Mesenchymal stem cell (in vitro differentiated cells and primary cell): Measurements from ENCODE around the gene LRRN2.

ENCODE experiments used
- DNase-seq: peaks from one replicate; pipeline ENCODE4 v3.0.0-alpha.2; 2013
- H2AFZ ChIP-seq: one replicate; pipeline ENCODE4 v1.6.1; 2013; ENCODE audit warnings: low read depth, mild to moderate bottlenecking, control low read depth, inconsistent platforms, low read length, moderate library complexity
- H2AK5ac ChIP-seq: 2 replicates; pipeline ENCODE4 v1.6.1; 2013; ENCODE audit warnings: low read length, moderate library complexity, mild to moderate bottlenecking, inconsistent platforms; ENCODE audit not compliant: severe bottlenecking
- H2BK120ac ChIP-seq: one replicate; pipeline ENCODE4 v1.6.1; 2013; ENCODE audit warnings: low read depth, mild to moderate bottlenecking, inconsistent platforms, low read length, moderate library complexity
- H2BK12ac ChIP-seq, 2 experiments: one replicate each; pipeline ENCODE4 v1.6.1; 2013; ENCODE audit warnings: inconsistent platforms in 2 of 2, low read length in 2 of 2, mild to moderate bottlenecking in 2 of 2, moderate library complexity in 2 of 2, control low read depth in 1 of 2
- H2BK15ac ChIP-seq: one replicate; pipeline ENCODE4 v1.6.1; 2013; ENCODE audit warnings: mild to moderate bottlenecking, low read depth, inconsistent platforms; ENCODE audit not compliant: poor library complexity, severe bottlenecking
- H2BK5ac ChIP-seq: 2 replicates; pipeline ENCODE4 v1.6.1; 2013; ENCODE audit warnings: low read depth, mild to moderate bottlenecking, low read length, control low read depth, inconsistent platforms; ENCODE audit not compliant: poor library complexity, severe bottlenecking
- H3K14ac ChIP-seq, 2 experiments: one replicate each; pipeline ENCODE4 v1.6.1; 2013; ENCODE audit warnings: inconsistent platforms in 2 of 2, low read length in 2 of 2, control low read depth in 1 of 2, mild to moderate bottlenecking in 1 of 2, moderate library complexity in 1 of 2
- H3K18ac ChIP-seq, 2 experiments: one replicate each; pipeline ENCODE4 v1.6.1; 2013; ENCODE audit warnings: inconsistent platforms in 2 of 2, low read length in 2 of 2, control low read depth in 1 of 2, low read depth in 1 of 2, mild to moderate bottlenecking in 1 of 2
- H3K23ac ChIP-seq, 2 experiments: one replicate each; pipeline ENCODE4 v1.6.1; 2013; ENCODE audit warnings: inconsistent platforms in 2 of 2, low read length in 2 of 2, mild to moderate bottlenecking in 2 of 2, moderate library complexity in 2 of 2, control low read depth in 1 of 2
- H3K27ac ChIP-seq: 2 replicates; pipeline ENCODE4 v1.5.1; 2013; ENCODE audit warnings: mild to moderate bottlenecking, moderate library complexity, low read length, control low read depth, inconsistent platforms; ENCODE audit not compliant: poor library complexity, severe bottlenecking
- H3K27me3 ChIP-seq, 2 experiments: 2 replicates each; pipeline versions ENCODE4 v1.6.1 to v1.7.0; 2013; ENCODE audit warnings: low read length in 2 of 2, mild to moderate bottlenecking in 2 of 2, moderate library complexity in 2 of 2, control low read depth in 1 of 2, inconsistent platforms in 1 of 2; ENCODE audit not compliant: control insufficient read depth in 1 of 2, insufficient read depth in 1 of 2
- H3K36me3 ChIP-seq, 2 experiments: 2 replicates each; pipeline versions ENCODE4 v1.6.1 to v1.7.0; 2013; ENCODE audit warnings: low read length in 2 of 2, control low read depth in 1 of 2, inconsistent platforms in 1 of 2, low read depth in 1 of 2, mild to moderate bottlenecking in 1 of 2; ENCODE audit not compliant: insufficient read depth in 2 of 2, control insufficient read depth in 1 of 2
- H3K4ac ChIP-seq, 2 experiments: one replicate each; pipeline ENCODE4 v1.6.1; 2013; ENCODE audit warnings: inconsistent platforms in 2 of 2, low read length in 2 of 2, mild to moderate bottlenecking in 2 of 2, moderate library complexity in 2 of 2, control low read depth in 1 of 2, low read depth in 1 of 2
- H3K4me1 ChIP-seq: 2 replicates; pipeline ENCODE4 v1.6.1; 2013; ENCODE audit warnings: low read depth, low read length, control low read depth; ENCODE audit not compliant: control insufficient read depth, insufficient read depth
- H3K4me2 ChIP-seq: 2 replicates; pipeline ENCODE4 v1.6.1; 2013; ENCODE audit warnings: low read length, mild to moderate bottlenecking, inconsistent platforms; ENCODE audit not compliant: poor library complexity, severe bottlenecking
- H3K4me3 ChIP-seq, 2 experiments: 2 replicates each; pipeline versions ENCODE4 v1.5.1 to v1.7.0; 2013; ENCODE audit warnings: low read length in 2 of 2, mild to moderate bottlenecking in 2 of 2, control low read depth in 1 of 2, low read depth in 1 of 2; ENCODE audit not compliant: insufficient read depth in 1 of 2
- H3K79me1 ChIP-seq: replicated peaks from 2 replicates; pipeline ENCODE4 v1.6.1; 2013; ENCODE audit warnings: mild to moderate bottlenecking, control low read depth, low read length, inconsistent platforms; ENCODE audit not compliant: poor library complexity, severe bottlenecking
- H3K9ac ChIP-seq: 2 replicates; pipeline ENCODE4 v1.7.0; 2013; ENCODE audit warnings: mild to moderate bottlenecking, low read length, moderate library complexity
- H3K9me3 ChIP-seq: 2 replicates; pipeline ENCODE4 v1.7.0; 2013; ENCODE audit warnings: mild to moderate bottlenecking, low read length; ENCODE audit not compliant: control insufficient read depth
- H4K8ac ChIP-seq: one replicate; pipeline ENCODE4 v1.6.1; 2013; ENCODE audit warnings: inconsistent platforms, mild to moderate bottlenecking, low read length, moderate library complexity
- H4K91ac ChIP-seq: one replicate; pipeline ENCODE4 v1.6.1; 2013; ENCODE audit warnings: mild to moderate bottlenecking, low read length, inconsistent platforms
- WGBS: methylation state at CpG from one replicate; pipeline ENCODE4 v1.1.7; 2013; ENCODE audit warnings: mixed read lengths; 5-methylcytosine and 5-hydroxymethylcytosine counted together

LRRN2 gene

GRCh38 chr1:204651843-204652421, 33.6 kb downstream of the LRRN2 start:
- H3K36me3 ChIP-seq, result no peaks in the 10 kb centered on the region
- H3K9ac ChIP-seq, result no peak overlapping the region
- no peak overlapping the region for H3K4ac ChIP-seq
- H2BK120ac ChIP-seq, result no peak overlapping the region
- H3K79me1 ChIP-seq, result no peaks in the 10 kb centered on the region
- H3K4me2 ChIP-seq, result no peak overlapping the region
- H2BK5ac ChIP-seq, result no peak overlapping the region
- WGBS, result 30% methylated on average over 7 of the region's 17 CpGs
- no peak overlapping the region for H2AK5ac ChIP-seq
- no peaks in the 10 kb centered on the region for H3K9me3 ChIP-seq
- no peak overlapping the region for H3K23ac ChIP-seq
- no peak overlapping the region for H4K91ac ChIP-seq
- no peak overlapping the region for H2BK15ac ChIP-seq
- peaks cover 49 to 69% of the 10 kb centered on the region in 2 experiments for H3K27me3 ChIP-seq
- no peak overlapping the region for H3K14ac ChIP-seq
- H2BK12ac ChIP-seq, result peak overlapping the region; percentile 17 to 24
- H3K4me1 ChIP-seq, result no peaks in the 10 kb centered on the region
- no peak overlapping the region for H2AFZ ChIP-seq
- no peak overlapping the region for H4K8ac ChIP-seq
- no peak for DNase-seq
- no peak overlapping the region for H3K27ac ChIP-seq
- H3K4me3 ChIP-seq, result no peak overlapping the region
- H3K18ac ChIP-seq, result peak overlapping the region in 1 of 2 experiments; percentile 22

GRCh38 chr1:204650911-204651570, 34.5 kb downstream of the LRRN2 start:
- Histone ChIP-seq H3K9ac (no peak overlapping the region), H3K14ac (no peak overlapping the region), H3K18ac (no peak overlapping the region), H3K9me3 (no peaks in the 10 kb centered on the region), H3K4me3 (no peak overlapping the region), H3K27me3 (peaks cover 49 to 68% of the 10 kb centered on the region in 2 experiments), H2BK120ac (no peak overlapping the region), H3K27ac (no peak overlapping the region), H2BK12ac (peak overlapping the region in 1 of 2 experiments; percentile 32), H2BK15ac (no peak overlapping the region), H4K8ac (no peak overlapping the region), H3K23ac (no peak overlapping the region), H3K36me3 (no peaks in the 10 kb centered on the region), H4K91ac (no peak overlapping the region), H2AFZ (no peak overlapping the region), H3K4me1 (no peaks in the 10 kb centered on the region), H2BK5ac (no peak overlapping the region), H3K4me2 (no peak overlapping the region), H2AK5ac (no peak overlapping the region), H3K4ac (no peak overlapping the region), H3K79me1 (no peaks in the 10 kb centered on the region)
- WGBS, result 44% methylated on average over 7 of the region's 7 CpGs
- DNase-seq, result peak; percentile 63

- H2BK12ac ChIP-seq, result no peak overlapping the region
- no peak overlapping the region for H2BK5ac ChIP-seq
- H3K4me1 ChIP-seq, result no peaks in the 10 kb centered on the region
- H3K9me3 ChIP-seq, result no peaks in the 10 kb centered on the region
- H2AK5ac ChIP-seq, result no peak overlapping the region
- H2AFZ ChIP-seq, result no peak overlapping the region
- WGBS, result 81% methylated on average over 5 of the region's 6 CpGs
- no peak overlapping the region for H3K4ac ChIP-seq
- no peak overlapping the region for H3K4me3 ChIP-seq
- peaks cover 52 to 71% of the 10 kb centered on the region in 2 experiments for H3K27me3 ChIP-seq
- H3K18ac ChIP-seq, result no peak overlapping the region
- H3K4me2 ChIP-seq, result no peak overlapping the region
- no peak for DNase-seq
- no peak overlapping the region for H3K9ac ChIP-seq
- H4K8ac ChIP-seq, result no peak overlapping the region
- no peak overlapping the region for H3K23ac ChIP-seq
- no peak overlapping the region for H2BK120ac ChIP-seq
- H2BK15ac ChIP-seq, result no peak overlapping the region
- H3K79me1 ChIP-seq, result no peaks in the 10 kb centered on the region
- peak overlapping the region; percentile 74 for H4K91ac ChIP-seq
- H3K27ac ChIP-seq, result no peak overlapping the region
- no peak overlapping the region for H3K14ac ChIP-seq
- no peaks in the 10 kb centered on the region for H3K36me3 ChIP-seq
Observed at GRCh38 chr1:204649721-204650521, 35.6 kb downstream of the LRRN2 start.

- no peak overlapping the region for H3K27ac ChIP-seq
- DNase-seq, result no peak
- H2AK5ac ChIP-seq, result no peak overlapping the region
- no peak overlapping the region for H3K14ac ChIP-seq
- no peak overlapping the region for H4K91ac ChIP-seq
- H3K4me3 ChIP-seq, result no peak overlapping the region
- peaks cover 56 to 73% of the 10 kb centered on the region in 2 experiments for H3K27me3 ChIP-seq
- no peak overlapping the region for H2BK12ac ChIP-seq
- no peak overlapping the region for H2BK15ac ChIP-seq
- no peak overlapping the region for H4K8ac ChIP-seq
- no peaks in the 10 kb centered on the region for H3K36me3 ChIP-seq
- no peak overlapping the region for H2AFZ ChIP-seq
- H3K79me1 ChIP-seq, result no peaks in the 10 kb centered on the region
- no peak overlapping the region for H2BK120ac ChIP-seq
- H2BK5ac ChIP-seq, result no peak overlapping the region
- no peak overlapping the region for H3K23ac ChIP-seq
- no peak overlapping the region for H3K18ac ChIP-seq
- WGBS, result 89% methylated on average over 4 of the region's 4 CpGs
- no peaks in the 10 kb centered on the region for H3K9me3 ChIP-seq
- no peak overlapping the region for H3K9ac ChIP-seq
- no peaks in the 10 kb centered on the region for H3K4me1 ChIP-seq
- no peak overlapping the region for H3K4me2 ChIP-seq
- H3K4ac ChIP-seq, result no peak overlapping the region
Observed at GRCh38 chr1:204648576-204648975, 37.0 kb downstream of the LRRN2 start.
